GM23338 (cell line): Measurements from ENCODE around the gene RBM43. TPM values are rescaled to one million over a fixed set of nuclear protein-coding genes. Genes with fewer than 3 reads are reported as not detected.

Experiments used
- ATAC-seq: fragments of 200-7000 bp; cut with Tn5 transposase; 3 replicates; pipeline ENCODE4 v1.9.1; 2020
- DNase-seq: peaks from one replicate; pipeline ENCODE4 v3.0.0-alpha.2; 2015; ENCODE audit warnings: low spot score
- H2AFZ ChIP-seq: fragments of 200-600 bp; sonication (generic); 2 replicates; pipeline ENCODE4 v1.8.0; 2016; ENCODE audit warnings: antibody characterized with exemption, mild to moderate bottlenecking, moderate library complexity
- H3F3A ChIP-seq: fragments of 200-600 bp; sonication (generic); replicated peaks from 2 replicates; pipeline ENCODE4 v1.8.0; 2017; ENCODE audit warnings: antibody characterized with exemption, mixed run types, low read depth
- H3K27ac ChIP-seq: fragments of 200-600 bp; sonication (generic); 2 replicates; pipeline ENCODE4 v1.6.1; 2016; ENCODE audit warnings: low read depth
- H3K27me3 ChIP-seq: fragments of 200-600 bp; sonication (generic); 2 replicates; pipeline ENCODE4 v1.8.0; 2016; ENCODE audit warnings: mild to moderate bottlenecking, mixed run types, moderate library complexity; ENCODE audit not compliant: insufficient read depth
- H3K36me3 ChIP-seq: fragments of 200-600 bp; sonication (generic); 2 replicates; pipeline ENCODE4 v1.8.0; 2016; ENCODE audit warnings: mild to moderate bottlenecking; ENCODE audit not compliant: insufficient read depth
- H3K4me1 ChIP-seq: fragments of 200-600 bp; sonication (generic); 2 replicates; pipeline ENCODE4 v1.8.0; 2016; ENCODE audit warnings: mild to moderate bottlenecking, moderate library complexity; ENCODE audit not compliant: insufficient read depth
- H3K4me2 ChIP-seq: fragments of 200-600 bp; sonication (generic); 2 replicates; pipeline ENCODE4 v1.7.1; 2017; ENCODE audit warnings: mixed run types
- H3K4me3 ChIP-seq: fragments of 200-600 bp; sonication (generic); 2 replicates; pipeline ENCODE4 v1.6.1; 2016; ENCODE audit warnings: mixed run types
- H3K79me2 ChIP-seq: fragments of 200-600 bp; sonication (generic); replicated peaks from 2 replicates; pipeline ENCODE4 v1.8.0; 2017; ENCODE audit warnings: mild to moderate bottlenecking; ENCODE audit not compliant: insufficient read depth
- H3K9me2 ChIP-seq: fragments of 200-600 bp; sonication (generic); 2 replicates; pipeline ENCODE4 v1.8.0; 2017; ENCODE audit not compliant: insufficient read depth
- H4K20me1 ChIP-seq: fragments of 200-600 bp; sonication (generic); replicated peaks from 2 replicates; pipeline ENCODE4 v1.8.0; 2017; ENCODE audit warnings: mild to moderate bottlenecking; ENCODE audit not compliant: insufficient read depth
- H3K27ac Mint-ChIP-seq: 2 replicates; pipeline ENCODE4 v1.8.0; 2020; ENCODE audit warnings: inconsistent platforms, mild to moderate bottlenecking, moderate library complexity, mixed read lengths
- H3K27me3 Mint-ChIP-seq: 3 replicates; pipeline ENCODE4 v1.8.0; 2022; ENCODE audit warnings: low read depth, mild to moderate bottlenecking, moderate library complexity, mixed read lengths, inconsistent platforms; ENCODE audit not compliant: insufficient read depth, poor library complexity
- H3K36me3 Mint-ChIP-seq: 3 replicates; pipeline ENCODE4 v1.8.0; 2021; ENCODE audit warnings: low read depth, mild to moderate bottlenecking, inconsistent platforms, moderate library complexity, mixed read lengths
- H3K4me1 Mint-ChIP-seq: 3 replicates; pipeline ENCODE4 v1.8.0; 2020; ENCODE audit warnings: mild to moderate bottlenecking, inconsistent platforms, mixed read lengths
- H3K4me3 Mint-ChIP-seq: 3 replicates; pipeline ENCODE4 v1.8.0; 2021; ENCODE audit warnings: moderate library complexity, mild to moderate bottlenecking, inconsistent platforms, mixed read lengths
- H3K9me3 Mint-ChIP-seq: 3 replicates; pipeline ENCODE4 v1.8.0; 2020; ENCODE audit warnings: moderate library complexity, mild to moderate bottlenecking, inconsistent platforms, mixed read lengths
- CREB1 ChIP-seq: fragments of 250-450 bp; sonication (Bioruptor Pico); IDR thresholded peaks from 2 replicates; pipeline ENCODE4 v1.5.0; 2020; ENCODE audit warnings: low read depth, mild to moderate bottlenecking, moderate library complexity
- ETS1 ChIP-seq: IDR thresholded peaks from 2 replicates; pipeline ENCODE4 v1.6.1; 2016; ENCODE audit warnings: antibody characterized with exemption
- EZH2phosphoT487 ChIP-seq: fragments of 200-600 bp; sonication (generic); IDR thresholded peaks from one replicate; pipeline ENCODE4 v1.8.1; 2018; ENCODE audit warnings: antibody characterized with exemption; ENCODE audit not compliant: unreplicated experiment
- NANOG ChIP-seq: IDR thresholded peaks from 2 replicates; pipeline ENCODE4 v1.6.1; 2016; ENCODE audit warnings: antibody characterized with exemption, borderline replicate concordance
- POLR2AphosphoS5 ChIP-seq: IDR thresholded peaks from 2 replicates; pipeline ENCODE4 v1.6.1; 2016; ENCODE audit warnings: antibody characterized with exemption, low read depth
- STAT1 ChIP-seq: IDR thresholded peaks from one replicate; pipeline ENCODE4 v1.6.1; 2016; ENCODE audit warnings: antibody characterized with exemption; ENCODE audit not compliant: unreplicated experiment
- ZNF114 ChIP-seq: fragments of 250-450 bp; sonication (Bioruptor Pico); IDR thresholded peaks from 2 replicates; pipeline ENCODE4 v1.5.0; 2020; ENCODE audit warnings: mild to moderate bottlenecking, moderate library complexity
- ZNF331 ChIP-seq: fragments of 250-450 bp; sonication (Bioruptor Pico); IDR thresholded peaks from 2 replicates; pipeline ENCODE4 v1.5.0; 2020; ENCODE audit warnings: low read depth, mild to moderate bottlenecking, moderate library complexity
- polyA plus RNA-seq: library from polyadenylated mRNA; unstranded; fragments of >200 nt; fragmentation: Nextera tagmentation; extraction: Ambion mirVana; gene quantifications from 2 replicates; pipeline ENCODE4 v1.2.1, GENCODE V29; 2016
- total RNA-seq: library from RNA; depleted of rRNA; stranded (reverse); fragments of >200 nt; shearing (Covaris generic); gene quantifications from 2 replicates; pipeline ENCODE4 v1.2.3, GENCODE V29; 2014
- TF ChIP-seq, protein P1 (sequence below): IDR thresholded peaks from one replicate; pipeline ENCODE4 v1.6.1; 2018; ENCODE audit warnings: antibody characterized with exemption; ENCODE audit not compliant: unreplicated experiment

Gene RBM43
- total and polyA plus RNA-seq, 2 experiments from 2014 or later = 3.3 to 3.4 TPM

GRCh38 chr2:151240433-151240832, 21.2 kb downstream of the RBM43 start (continued):
- TF ChIP-seq, protein P1, sequence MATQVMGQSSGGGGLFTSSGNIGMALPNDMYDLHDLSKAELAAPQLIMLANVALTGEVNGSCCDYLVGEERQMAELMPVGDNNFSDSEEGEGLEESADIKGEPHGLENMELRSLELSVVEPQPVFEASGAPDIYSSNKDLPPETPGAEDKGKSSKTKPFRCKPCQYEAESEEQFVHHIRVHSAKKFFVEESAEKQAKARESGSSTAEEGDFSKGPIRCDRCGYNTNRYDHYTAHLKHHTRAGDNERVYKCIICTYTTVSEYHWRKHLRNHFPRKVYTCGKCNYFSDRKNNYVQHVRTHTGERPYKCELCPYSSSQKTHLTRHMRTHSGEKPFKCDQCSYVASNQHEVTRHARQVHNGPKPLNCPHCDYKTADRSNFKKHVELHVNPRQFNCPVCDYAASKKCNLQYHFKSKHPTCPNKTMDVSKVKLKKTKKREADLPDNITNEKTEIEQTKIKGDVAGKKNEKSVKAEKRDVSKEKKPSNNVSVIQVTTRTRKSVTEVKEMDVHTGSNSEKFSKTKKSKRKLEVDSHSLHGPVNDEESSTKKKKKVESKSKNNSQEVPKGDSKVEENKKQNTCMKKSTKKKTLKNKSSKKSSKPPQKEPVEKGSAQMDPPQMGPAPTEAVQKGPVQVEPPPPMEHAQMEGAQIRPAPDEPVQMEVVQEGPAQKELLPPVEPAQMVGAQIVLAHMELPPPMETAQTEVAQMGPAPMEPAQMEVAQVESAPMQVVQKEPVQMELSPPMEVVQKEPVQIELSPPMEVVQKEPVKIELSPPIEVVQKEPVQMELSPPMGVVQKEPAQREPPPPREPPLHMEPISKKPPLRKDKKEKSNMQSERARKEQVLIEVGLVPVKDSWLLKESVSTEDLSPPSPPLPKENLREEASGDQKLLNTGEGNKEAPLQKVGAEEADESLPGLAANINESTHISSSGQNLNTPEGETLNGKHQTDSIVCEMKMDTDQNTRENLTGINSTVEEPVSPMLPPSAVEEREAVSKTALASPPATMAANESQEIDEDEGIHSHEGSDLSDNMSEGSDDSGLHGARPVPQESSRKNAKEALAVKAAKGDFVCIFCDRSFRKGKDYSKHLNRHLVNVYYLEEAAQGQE = no peak
- no peak for TF ChIP-seq EZH2phosphoT487

DNA sequence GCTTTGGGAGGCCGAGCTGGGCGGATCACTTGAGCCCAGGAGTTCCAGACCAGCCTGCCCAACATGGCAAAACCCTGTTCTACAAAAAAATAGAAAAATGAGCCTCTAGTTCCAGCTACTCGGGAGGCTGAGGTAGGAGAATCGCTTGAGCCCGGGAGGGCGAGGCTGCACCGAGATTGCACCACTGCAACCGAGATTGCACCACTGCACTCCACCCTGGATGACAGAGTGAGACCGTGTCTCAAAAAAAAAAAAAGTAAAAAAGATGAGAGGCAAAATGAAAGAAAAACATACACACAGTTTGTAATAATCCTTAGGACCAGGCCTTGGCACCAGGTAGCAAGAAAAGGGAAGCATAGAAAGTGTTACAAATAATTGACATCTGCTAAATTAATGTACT, 22.0 kb downstream of the RBM43 start:
- H3K4me3 Mint-ChIP-seq = no peak overlapping the region
- Histone ChIP-seq H3F3A (no peaks in the 10 kb centered on the region), H3K4me1 (no peaks in the 10 kb centered on the region), H3K27ac (no peak overlapping the region), H4K20me1 (no peaks in the 10 kb centered on the region), H3K9me2 (0 out of 2 replicates have a peak, but pooled peaks cover under 1% of the 10 kb centered on the region), H2AFZ (0 out of 2 replicates have a peak overlapping the region, but pooled peaks have one; percentile 23), H3K4me3 (no peak overlapping the region), H3K79me2 (no peaks in the 10 kb centered on the region), H3K36me3 (no peaks in the 10 kb centered on the region), H3K27me3 (no peaks in the 10 kb centered on the region), H3K4me2 (no peak overlapping the region)
- no peaks in the 10 kb centered on the region for H3K36me3 Mint-ChIP-seq
- TF ChIP-seq ETS1 = no peak
- TF ChIP-seq POLR2AphosphoS5 = no peak
- TF ChIP-seq ZNF331 (CRISPR knock-in tag) = no peak
- no peak for TF ChIP-seq ZNF114
- TF ChIP-seq NANOG = no peak
- TF ChIP-seq STAT1 = no peak
- TF ChIP-seq CREB1 (CRISPR knock-in tag) = no peak
- TF ChIP-seq, protein P1 = no peak
- H3K27ac Mint-ChIP-seq = no peak overlapping the region
- no peak for DNase-seq
- no peaks in the 10 kb centered on the region for H3K9me3 Mint-ChIP-seq
- H3K4me1 Mint-ChIP-seq = peaks cover 2% of the 10 kb centered on the region; the same call in 1 of the 3 replicates
- no peak for ATAC-seq
- H3K27me3 Mint-ChIP-seq = no peaks in the 10 kb centered on the region
